AG04449 (cell line): ENCODE measurements around the gene RRBP1.

Experiments
- CTCF ChIA-PET: fragments of 350-600 bp; formaldehyde crosslinking; extraction: SDS; loops from one replicate; lab custom pipeline; 2021; ENCODE audit warnings: antibody characterized with exemption; lab: Yijun Ruan, JAX
- POLR2A ChIA-PET: fragments of 400-600, 350-600 bp; formaldehyde crosslinking; extraction: SDS; loops from one replicate; lab custom pipeline; 2020; ENCODE audit warnings: antibody characterized with exemption, inconsistent platforms; lab: Yijun Ruan, JAX
- DNase-seq: peaks from one replicate; pipeline ENCODE4 v3.0.0-alpha.2; 2010; ENCODE audit warnings: low read depth, low spot score
- H3K4me3 ChIP-seq: 2 replicates; pipeline ENCODE4 v1.5.1; 2011; ENCODE audit warnings: low read depth, mild to moderate bottlenecking, control low read depth, low read length
- CTCF ChIP-seq: IDR thresholded peaks from one replicate; pipeline ENCODE4 v1.5.1; 2011; ENCODE audit warnings: mild to moderate bottlenecking, moderate library complexity, low read length, control low read depth, inconsistent platforms; ENCODE audit not compliant: insufficient read depth; ENCODE audit errors: missing control alignments

Gene RRBP1

GRCh38 chr20:17725094-17725835 is 43.2 kb upstream of the RRBP1 start:
- H3K4me3 ChIP-seq: no peak overlapping the region
- TF ChIP-seq CTCF: no peak
- ChIA-PET CTCF (interaction anchor here (0.6 to 0.9 kb wide), 2 partner anchors 70 to 173 kb away, joined by 3 read pairs; no protein-coding TSS in a partner anchor), POLR2A (no interaction called here)
- DNase-seq: no peak

- ChIA-PET CTCF (interaction anchor here (0.8 to 1.6 kb wide), 3 partner anchors 23 to 67 kb away, joined by 3 to 5 read pairs (median 3); partner anchors contain the start of genes BANF2 and RRBP1), POLR2A (no interaction called here)
These were observed 41.3 kb upstream of the RRBP1 start for GRCh38 chr20:17723301-17723691.

GRCh38 chr20:17722493-17723300 is 40.7 kb upstream of the RRBP1 start:
- DNase-seq: no peak
- ChIA-PET CTCF (interaction anchor here (0.8 to 1.6 kb wide), 3 partner anchors 23 to 68 kb away, joined by 3 to 5 read pairs (median 3); partner anchors contain the start of genes BANF2 and RRBP1), POLR2A (no interaction called here)
- TF ChIP-seq CTCF: no peak
- H3K4me3 ChIP-seq: no peak overlapping the region

More at GRCh38 chr20:17723301-17723691, 41.3 kb upstream of the RRBP1 start:
- no peak for TF ChIP-seq CTCF
- DNase-seq: no peak
- no peak overlapping the region for H3K4me3 ChIP-seq

- POLR2A ChIA-PET: no interaction called here
- no peak for TF ChIP-seq CTCF
- H3K4me3 ChIP-seq: no peak overlapping the region
- no peak for DNase-seq
- CTCF ChIA-PET: interaction anchor here (1.6 kb wide), 1 partner anchor 22 kb away, joined by 5 read pairs; the partner anchor contains the start of gene BANF2
These were observed 39.9 kb upstream of the RRBP1 start for GRCh38 chr20:17721802-17722486.

- no peak for TF ChIP-seq CTCF
- POLR2A ChIA-PET: no interaction called here
- no peak overlapping the region for H3K4me3 ChIP-seq
- no peak for DNase-seq
- CTCF ChIA-PET: no interaction called here
These were observed 38.7 kb upstream of the RRBP1 start for GRCh38 chr20:17720755-17721154.
